HepG2 (cell line): ENCODE results near the gene WIF1. TPM values are rescaled to one million over a fixed set of nuclear protein-coding genes. Genes with fewer than 3 reads are reported as not detected.

Source experiments
- CREB1 ChIP-seq, 2 experiments: fragments of 450-650 bp in 1 of 2; IDR thresholded peaks; 2 replicates each; pipeline ENCODE4 v1.6.1; 2016 to 2017; ENCODE audit warnings: control low read depth in 1 of 2, mild to moderate bottlenecking in 1 of 2, missing compliant biosample characterization in 1 of 2, missing genetic modification characterization in 1 of 2
- EHMT2 ChIP-seq: fragments of 200-600 bp; sonication (generic); IDR thresholded peaks from 2 replicates; pipeline ENCODE4 v1.7.0; 2017; ENCODE audit warnings: antibody characterized with exemption, low read depth, low read length, borderline replicate concordance
- FOXK2 ChIP-seq: fragments of 450-650 bp; IDR thresholded peaks from 2 replicates; pipeline ENCODE4 v1.6.1; 2016
- PAX8 ChIP-seq: sonication (generic); formaldehyde crosslinking; IDR thresholded peaks from 2 replicates; pipeline ENCODE4 v1.8.0; 2022; ENCODE audit warnings: mild to moderate bottlenecking, missing genetic modification reagents, borderline replicate concordance
- RBM22 ChIP-seq: fragments of 200-400 bp; formaldehyde crosslinking; optimal IDR thresholded peaks from 2 replicates; pipeline ENCODE3; 2017; ENCODE audit warnings: mild to moderate bottlenecking, low read length, moderate library complexity
- SNAI1 ChIP-seq: sonication (generic); formaldehyde crosslinking; IDR thresholded peaks from 2 replicates; pipeline ENCODE4 v1.5.0; 2020; ENCODE audit warnings: mild to moderate bottlenecking, missing genetic modification reagents, borderline replicate concordance
- SNAPC2 ChIP-seq: sonication (generic); formaldehyde crosslinking; IDR thresholded peaks from 2 replicates; pipeline ENCODE4 v1.8.1; 2022; ENCODE audit warnings: mild to moderate bottlenecking, missing genetic modification reagents
- polyA plus RNA-seq, 8 experiments: library from polyadenylated mRNA; depleted of rRNA in 3 of 8; stranded (reverse) in 7 of 8; unstranded in 1 of 8; fragments of >200 nt; fragmentation: Illumina TruSeq in 4 of 8; extraction: Trizol in 4 of 8; gene quantifications; 2 replicates each; pipeline versions ENCODE4 v1.2.1 to v1.2.3, GENCODE V29; 2011 to 2016; ENCODE audit warnings: low read depth in 4 of 8, missing spikeins in 1 of 8, mixed read lengths in 1 of 8; ENCODE audit not compliant: insufficient read depth in 1 of 8
- total RNA-seq, 5 experiments: library from RNA; depleted of rRNA; stranded (reverse); fragments of >200 nt; fragmentation: Illumina TruSeq; extraction: Trizol; gene quantifications; 2 replicates each; pipeline ENCODE4 v1.2.3, GENCODE V29; 2016; ENCODE audit warnings: low read depth in 1 of 5
- TF ChIP-seq, protein P1 (sequence below): sonication (generic); formaldehyde crosslinking; IDR thresholded peaks from 2 replicates; pipeline ENCODE4 v1.8.1; 2023; ENCODE audit warnings: mild to moderate bottlenecking, missing genetic modification reagents
- TF ChIP-seq, protein P2 (sequence below): sonication (generic); formaldehyde crosslinking; IDR thresholded peaks from 2 replicates; pipeline ENCODE4 v1.9.0; 2021; ENCODE audit warnings: missing genetic modification reagents, mild to moderate bottlenecking, borderline replicate concordance
- TF ChIP-seq, protein P3 (sequence below): IDR thresholded peaks from 2 replicates; pipeline ENCODE4 v1.6.1; 2016; ENCODE audit warnings: low read depth

The WIF1 gene
- total and polyA plus RNA-seq, 2 of the 13 experiments (the other 11 are each of a cell fraction or from before 2014, with no cell fraction given) = not detected

DNA sequence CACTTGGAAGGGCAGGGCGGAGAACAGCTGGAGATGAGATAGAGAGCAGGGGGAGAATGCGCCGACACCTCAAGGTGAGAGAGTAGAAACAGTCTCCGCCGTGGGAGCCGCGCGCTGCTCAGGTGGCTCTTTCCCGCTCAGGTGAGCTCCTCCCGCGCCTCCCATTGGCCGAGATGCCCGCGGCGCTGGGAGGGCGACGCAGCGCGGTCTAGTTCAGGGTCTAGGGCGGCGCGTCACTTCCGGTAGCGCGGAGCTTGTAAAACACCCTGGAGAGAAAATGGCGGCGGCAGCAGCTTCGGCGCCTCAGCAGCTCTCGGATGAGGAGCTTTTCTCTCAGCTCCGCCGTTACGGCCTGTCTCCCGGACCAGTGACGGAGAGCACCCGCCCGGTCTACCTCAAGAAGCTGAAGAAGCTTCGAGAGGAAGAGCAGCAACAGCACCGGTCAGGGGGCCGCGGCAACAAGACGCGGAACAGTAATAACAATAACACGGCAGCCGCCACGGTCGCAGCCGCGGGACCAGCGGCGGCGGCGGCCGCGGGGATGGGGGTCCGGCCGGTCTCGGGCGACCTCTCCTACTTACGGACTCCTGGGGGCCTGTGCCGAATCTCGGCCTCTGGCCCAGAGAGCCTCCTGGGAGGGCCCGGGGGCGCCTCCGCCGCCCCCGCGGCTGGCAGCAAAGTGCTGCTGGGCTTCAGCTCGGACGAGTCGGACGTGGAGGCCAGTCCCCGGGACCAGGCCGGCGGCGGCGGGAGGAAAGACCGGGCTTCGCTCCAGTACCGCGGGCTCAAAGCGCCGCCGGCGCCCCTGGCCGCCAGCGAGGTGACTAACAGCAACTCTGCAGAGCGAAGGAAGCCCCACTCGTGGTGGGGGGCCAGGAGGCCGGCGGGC is 48.5 kb upstream of the WIF1 start, which contains the start of gene LEMD3 (continued):
- TF ChIP-seq EHMT2 = peak; percentile 29; the same call in 1 of the 2 replicates
- TF ChIP-seq RBM22 = no peak
- TF ChIP-seq, protein P1, sequence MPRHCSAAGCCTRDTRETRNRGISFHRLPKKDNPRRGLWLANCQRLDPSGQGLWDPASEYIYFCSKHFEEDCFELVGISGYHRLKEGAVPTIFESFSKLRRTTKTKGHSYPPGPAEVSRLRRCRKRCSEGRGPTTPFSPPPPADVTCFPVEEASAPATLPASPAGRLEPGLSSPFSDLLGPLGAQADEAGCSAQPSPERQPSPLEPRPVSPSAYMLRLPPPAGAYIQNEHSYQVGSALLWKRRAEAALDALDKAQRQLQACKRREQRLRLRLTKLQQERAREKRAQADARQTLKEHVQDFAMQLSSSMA (CRISPR knock-in tag) = peak; percentile 98
- 0 out of 2 replicates have a peak, but pooled peaks have one; percentile 66 for TF ChIP-seq PAX8 (CRISPR knock-in tag)
- peak; percentile 92 for TF ChIP-seq CREB1 (IDR thresholded peaks at IDR 0.05)
- peak; percentile 96 for TF ChIP-seq CREB1 (CRISPR knock-in tag; IDR thresholded peaks at IDR 0.05)
- TF ChIP-seq SNAI1 (CRISPR knock-in tag) = peak; percentile 98
- TF ChIP-seq SNAPC2 (CRISPR knock-in tag) = peak; percentile 97
- TF ChIP-seq, protein P2, sequence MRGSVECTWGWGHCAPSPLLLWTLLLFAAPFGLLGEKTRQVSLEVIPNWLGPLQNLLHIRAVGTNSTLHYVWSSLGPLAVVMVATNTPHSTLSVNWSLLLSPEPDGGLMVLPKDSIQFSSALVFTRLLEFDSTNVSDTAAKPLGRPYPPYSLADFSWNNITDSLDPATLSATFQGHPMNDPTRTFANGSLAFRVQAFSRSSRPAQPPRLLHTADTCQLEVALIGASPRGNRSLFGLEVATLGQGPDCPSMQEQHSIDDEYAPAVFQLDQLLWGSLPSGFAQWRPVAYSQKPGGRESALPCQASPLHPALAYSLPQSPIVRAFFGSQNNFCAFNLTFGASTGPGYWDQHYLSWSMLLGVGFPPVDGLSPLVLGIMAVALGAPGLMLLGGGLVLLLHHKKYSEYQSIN (CRISPR knock-in tag) = peak; percentile 82; the same call in 1 of the 2 replicates
- no peak for TF ChIP-seq FOXK2
- TF ChIP-seq, protein P3, sequence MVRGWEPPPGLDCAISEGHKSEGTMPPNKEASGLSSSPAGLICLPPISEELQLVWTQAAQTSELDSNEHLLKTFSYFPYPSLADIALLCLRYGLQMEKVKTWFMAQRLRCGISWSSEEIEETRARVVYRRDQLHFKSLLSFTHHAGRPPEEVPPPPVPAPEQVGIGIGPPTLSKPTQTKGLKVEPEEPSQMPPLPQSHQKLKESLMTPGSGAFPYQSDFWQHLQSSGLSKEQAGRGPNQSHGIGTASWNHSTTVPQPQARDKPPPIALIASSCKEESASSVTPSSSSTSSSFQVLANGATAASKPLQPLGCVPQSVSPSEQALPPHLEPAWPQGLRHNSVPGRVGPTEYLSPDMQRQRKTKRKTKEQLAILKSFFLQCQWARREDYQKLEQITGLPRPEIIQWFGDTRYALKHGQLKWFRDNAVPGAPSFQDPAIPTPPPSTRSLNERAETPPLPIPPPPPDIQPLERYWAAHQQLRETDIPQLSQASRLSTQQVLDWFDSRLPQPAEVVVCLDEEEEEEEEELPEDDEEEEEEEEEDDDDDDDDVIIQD (CRISPR knock-in tag) = 0 out of 2 replicates have a peak, but pooled peaks have one; percentile 68
- TF ChIP-seq, all 625 proteins: peak for 508
